Activated CD8-positive, alpha-beta memory T cell treated with anti-CD3 and anti-CD28 coated beads, Interleukin-2, amount 50 U/mL, for 1 hour (primary cell): ENCODE results near the gene PGBD5.
"Not testable (repeated sequence)": the region's sequence is repeated elsewhere in the genome, so short reads cannot be mapped to it uniquely, and the experiment has no call there.

Experiments used
- DNase-seq: peaks from one replicate; pipeline ENCODE4 v3.0.0-alpha.2; 2020; ENCODE audit errors: extremely low read depth

PGBD5 gene

GRCh38 chr1:230425252-230426091 lies 660 bp downstream of the PGBD5 start:
- no peak for DNase-seq

- DNase-seq: no peak
These were observed 1.5 kb downstream of the PGBD5 start for GRCh38 chr1:230424391-230425251.

GRCh38 chr1:230423951-230424350 lies 2.2 kb downstream of the PGBD5 start:
- no peak for DNase-seq

- no peak for DNase-seq
These were observed 2.9 kb downstream of the PGBD5 start for GRCh38 chr1:230423261-230423660.

GRCh38 chr1:230422221-230422981 lies 3.7 kb downstream of the PGBD5 start:
- DNase-seq: no peak

GRCh38 chr1:230421481-230421880 lies 4.7 kb downstream of the PGBD5 start:
- no peak for DNase-seq

GRCh38 chr1:230420372-230420771 lies 5.8 kb downstream of the PGBD5 start:
- DNase-seq: not testable (repeated sequence)

GRCh38 chr1:230416430-230416829 lies 9.7 kb downstream of the PGBD5 start:
- no peak for DNase-seq

GRCh38 chr1:230415405-230416132 lies 10.6 kb downstream of the PGBD5 start:
- DNase-seq: no peak

- no peak for DNase-seq
These were observed 11.4 kb downstream of the PGBD5 start for GRCh38 chr1:230414694-230415093.

- DNase-seq: no peak
These were observed 12.0 kb downstream of the PGBD5 start for GRCh38 chr1:230414102-230414501.

- DNase-seq: no peak
These were observed 13.1 kb downstream of the PGBD5 start for GRCh38 chr1:230413061-230413460.

- no peak for DNase-seq
These were observed 17.2 kb downstream of the PGBD5 start for GRCh38 chr1:230408971-230409370.

GRCh38 chr1:230407351-230407750 lies 18.8 kb downstream of the PGBD5 start:
- no peak for DNase-seq

GRCh38 chr1:230406727-230407126 lies 19.4 kb downstream of the PGBD5 start:
- not testable (repeated sequence) for DNase-seq

GRCh38 chr1:230403442-230403841 lies 22.7 kb downstream of the PGBD5 start:
- DNase-seq: no peak

GRCh38 chr1:230401763-230402294 lies 24.3 kb downstream of the PGBD5 start:
- DNase-seq: no peak

- DNase-seq: no peak
These were observed 25.0 kb downstream of the PGBD5 start for GRCh38 chr1:230401101-230401500.

GRCh38 chr1:230400007-230400344 lies 26.2 kb downstream of the PGBD5 start:
- DNase-seq: no peak

GRCh38 chr1:230399321-230400006 lies 26.7 kb downstream of the PGBD5 start:
- DNase-seq: no peak

- no peak for DNase-seq
These were observed 27.3 kb downstream of the PGBD5 start for GRCh38 chr1:230398856-230399255.
